Loucy (cell line): ENCODE results near the gene GZF1.
A peak's percentile ranks its signal among the peaks of the same experiment; 100 is the strongest.

Experiments used
- H2AFZ ChIP-seq: fragments of 200-600 bp; sonication (generic); 2 replicates; pipeline ENCODE4 v1.6.0; 2016; ENCODE audit warnings: antibody characterized with exemption, mild to moderate bottlenecking, low read length, moderate library complexity
- H3F3A ChIP-seq: fragments of 200-600 bp; 2 replicates; pipeline ENCODE4 v1.6.0; 2016; ENCODE audit warnings: antibody characterized with exemption, low read depth, mild to moderate bottlenecking
- H3K27me3 ChIP-seq: fragments of 200-600 bp; sonication (generic); 2 replicates; pipeline ENCODE4 v1.6.1; 2014; ENCODE audit warnings: low read length, mild to moderate bottlenecking; ENCODE audit not compliant: insufficient read depth, poor library complexity, severe bottlenecking
- H3K36me3 ChIP-seq: fragments of 200-600 bp; sonication (generic); 2 replicates; pipeline ENCODE4 v1.6.1; 2016; ENCODE audit warnings: low read length; ENCODE audit not compliant: insufficient read depth
- H3K4me1 ChIP-seq: fragments of 200-600 bp; sonication (generic); 2 replicates; pipeline ENCODE4 v1.5.1; 2014; ENCODE audit warnings: low read length, mild to moderate bottlenecking; ENCODE audit not compliant: insufficient read depth, poor library complexity, severe bottlenecking
- H3K4me2 ChIP-seq: fragments of 200-600 bp; sonication (generic); 2 replicates; pipeline ENCODE4 v1.6.0; 2014; ENCODE audit warnings: antibody characterized with exemption, low read length, low read depth, mild to moderate bottlenecking; ENCODE audit not compliant: poor library complexity, severe bottlenecking
- H3K4me3 ChIP-seq: fragments of 200-600 bp; sonication (generic); 2 replicates; pipeline ENCODE4 v1.5.1; 2014; ENCODE audit warnings: low read length, mild to moderate bottlenecking, mixed read lengths; ENCODE audit not compliant: poor library complexity, severe bottlenecking
- H3K79me2 ChIP-seq: fragments of 200-600 bp; sonication (generic); 2 replicates; pipeline ENCODE4 v1.6.1; 2014; ENCODE audit warnings: low read length; ENCODE audit not compliant: insufficient read depth
- H3K9ac ChIP-seq: fragments of 200-600 bp; sonication (generic); 2 replicates; pipeline ENCODE4 v1.6.0; 2014; ENCODE audit warnings: mild to moderate bottlenecking, low read depth, low read length, moderate library complexity; ENCODE audit not compliant: poor library complexity, severe bottlenecking
- H3K9me2 ChIP-seq: fragments of 200-600 bp; sonication (generic); replicated peaks from 2 replicates; pipeline ENCODE4 v1.6.1; 2016; ENCODE audit warnings: low read depth, low read length, mixed read lengths
- H3K9me3 ChIP-seq: fragments of 200-600 bp; sonication (generic); 2 replicates; pipeline ENCODE4 v1.6.1; 2014; ENCODE audit warnings: mild to moderate bottlenecking, antibody characterized with exemption, low read length, low read depth; ENCODE audit not compliant: insufficient read depth
- H4K20me1 ChIP-seq: fragments of 200-600 bp; sonication (generic); 2 replicates; pipeline ENCODE4 v1.6.0; 2014; ENCODE audit warnings: antibody characterized with exemption, low read length, mild to moderate bottlenecking; ENCODE audit not compliant: insufficient read depth, poor library complexity, severe bottlenecking
- EZH2phosphoT487 ChIP-seq: fragments of 200-600 bp; IDR thresholded peaks from 2 replicates; pipeline ENCODE4 v1.6.1; 2018; ENCODE audit warnings: antibody characterized with exemption, mild to moderate bottlenecking, moderate library complexity, borderline replicate concordance
- TF ChIP-seq, protein P1 (sequence below): fragments of 200-600 bp; sonication (generic); conservative IDR thresholded peaks from 2 replicates; pipeline ENCODE4 v1.5.1; 2014; ENCODE audit warnings: mild to moderate bottlenecking, antibody characterized with exemption, low read length

The GZF1 gene

DNA sequence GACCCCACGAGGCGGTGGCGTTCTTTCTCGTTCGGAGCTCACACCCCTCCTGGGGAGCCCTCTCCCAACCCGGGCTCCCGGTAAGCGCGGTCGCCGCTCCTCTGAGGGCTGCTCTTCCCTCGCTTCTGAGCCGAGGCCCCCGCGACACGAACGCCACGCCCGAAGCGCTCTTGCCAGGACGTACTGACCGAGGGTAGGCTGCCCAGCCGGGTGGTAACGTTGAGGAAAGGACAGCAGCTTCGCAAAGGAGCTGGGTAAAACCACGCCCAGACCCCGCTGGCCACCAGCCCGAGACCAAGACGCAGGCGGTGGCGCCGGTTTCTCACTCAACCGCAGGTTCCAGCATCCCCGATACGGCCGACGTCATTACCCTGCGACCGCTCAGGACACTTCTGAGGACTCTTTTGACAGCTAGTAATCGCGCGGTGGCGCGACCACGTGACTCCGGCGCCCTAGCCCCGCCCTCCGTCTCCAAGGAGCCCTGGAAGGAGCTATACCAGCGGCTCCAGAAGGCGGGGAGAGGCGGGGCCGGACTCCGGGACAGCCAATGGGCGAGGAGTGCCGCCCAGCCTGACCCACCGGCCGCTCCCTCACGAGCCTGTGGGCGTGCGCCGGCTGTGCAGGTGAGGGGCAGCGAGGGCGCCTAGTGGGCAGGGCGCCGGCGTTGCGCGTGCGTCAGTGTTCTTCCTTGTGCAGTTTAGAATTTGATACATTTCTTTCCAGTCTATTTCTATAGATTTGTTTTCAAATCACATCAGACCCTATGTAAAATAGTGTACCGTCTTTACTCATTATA is 4.0 kb upstream of the GZF1 start:
- TF ChIP-seq, protein P1, sequence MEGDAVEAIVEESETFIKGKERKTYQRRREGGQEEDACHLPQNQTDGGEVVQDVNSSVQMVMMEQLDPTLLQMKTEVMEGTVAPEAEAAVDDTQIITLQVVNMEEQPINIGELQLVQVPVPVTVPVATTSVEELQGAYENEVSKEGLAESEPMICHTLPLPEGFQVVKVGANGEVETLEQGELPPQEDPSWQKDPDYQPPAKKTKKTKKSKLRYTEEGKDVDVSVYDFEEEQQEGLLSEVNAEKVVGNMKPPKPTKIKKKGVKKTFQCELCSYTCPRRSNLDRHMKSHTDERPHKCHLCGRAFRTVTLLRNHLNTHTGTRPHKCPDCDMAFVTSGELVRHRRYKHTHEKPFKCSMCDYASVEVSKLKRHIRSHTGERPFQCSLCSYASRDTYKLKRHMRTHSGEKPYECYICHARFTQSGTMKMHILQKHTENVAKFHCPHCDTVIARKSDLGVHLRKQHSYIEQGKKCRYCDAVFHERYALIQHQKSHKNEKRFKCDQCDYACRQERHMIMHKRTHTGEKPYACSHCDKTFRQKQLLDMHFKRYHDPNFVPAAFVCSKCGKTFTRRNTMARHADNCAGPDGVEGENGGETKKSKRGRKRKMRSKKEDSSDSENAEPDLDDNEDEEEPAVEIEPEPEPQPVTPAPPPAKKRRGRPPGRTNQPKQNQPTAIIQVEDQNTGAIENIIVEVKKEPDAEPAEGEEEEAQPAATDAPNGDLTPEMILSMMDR, result no peak
- TF ChIP-seq EZH2phosphoT487, result no peak
- Histone ChIP-seq H2AFZ (peak overlapping the region; percentile 86), H3K79me2 (peaks cover 42% of the 10 kb centered on the region), H3K9me3 (no peaks in the 10 kb centered on the region), H3K4me1 (peaks cover 34% of the 10 kb centered on the region), H3K36me3 (peaks cover 13% of the 10 kb centered on the region; the same call in 1 of the 2 replicates), H3K9ac (peak overlapping the region; percentile 84), H3K27me3 (no peaks in the 10 kb centered on the region), H3K9me2 (no peaks in the 10 kb centered on the region), H3F3A (peaks cover 3% of the 10 kb centered on the region; the same call in 1 of the 2 replicates), H4K20me1 (peaks cover 24% of the 10 kb centered on the region), H3K4me2 (peak overlapping the region; percentile 94), H3K4me3 (peak overlapping the region; percentile 79)

DNA sequence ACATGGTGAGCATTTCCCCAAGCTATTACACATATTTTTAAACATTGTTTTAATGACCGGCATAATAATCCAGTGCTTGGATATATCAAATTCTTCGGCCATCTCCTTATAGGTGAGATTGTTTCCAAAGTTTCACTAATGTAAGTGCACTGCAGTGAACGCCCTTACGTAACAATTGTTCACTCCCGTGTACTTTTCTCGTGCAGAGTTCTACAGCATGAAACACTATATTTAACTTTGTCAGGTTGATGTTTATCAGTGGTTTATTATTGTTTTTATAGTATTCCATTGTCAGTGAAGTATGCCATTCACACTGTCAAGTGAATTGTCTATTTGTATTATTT is 3.4 kb upstream of the GZF1 start:
- Histone ChIP-seq H3K4me1 (peaks cover 35% of the 10 kb centered on the region), H3F3A (peaks cover 3% of the 10 kb centered on the region; the same call in 1 of the 2 replicates), H3K36me3 (peaks cover 13% of the 10 kb centered on the region; the same call in 1 of the 2 replicates), H3K9ac (peak overlapping the region; percentile 64), H3K79me2 (peaks cover 42% of the 10 kb centered on the region), H4K20me1 (peaks cover 25% of the 10 kb centered on the region), H3K9me2 (no peaks in the 10 kb centered on the region), H3K4me3 (peak overlapping the region; percentile 79), H3K27me3 (no peaks in the 10 kb centered on the region), H2AFZ (peak overlapping the region; percentile 86), H3K4me2 (peak overlapping the region; percentile 92), H3K9me3 (no peaks in the 10 kb centered on the region)
- TF ChIP-seq EZH2phosphoT487, result no peak
- TF ChIP-seq, protein P1, result no peak

DNA sequence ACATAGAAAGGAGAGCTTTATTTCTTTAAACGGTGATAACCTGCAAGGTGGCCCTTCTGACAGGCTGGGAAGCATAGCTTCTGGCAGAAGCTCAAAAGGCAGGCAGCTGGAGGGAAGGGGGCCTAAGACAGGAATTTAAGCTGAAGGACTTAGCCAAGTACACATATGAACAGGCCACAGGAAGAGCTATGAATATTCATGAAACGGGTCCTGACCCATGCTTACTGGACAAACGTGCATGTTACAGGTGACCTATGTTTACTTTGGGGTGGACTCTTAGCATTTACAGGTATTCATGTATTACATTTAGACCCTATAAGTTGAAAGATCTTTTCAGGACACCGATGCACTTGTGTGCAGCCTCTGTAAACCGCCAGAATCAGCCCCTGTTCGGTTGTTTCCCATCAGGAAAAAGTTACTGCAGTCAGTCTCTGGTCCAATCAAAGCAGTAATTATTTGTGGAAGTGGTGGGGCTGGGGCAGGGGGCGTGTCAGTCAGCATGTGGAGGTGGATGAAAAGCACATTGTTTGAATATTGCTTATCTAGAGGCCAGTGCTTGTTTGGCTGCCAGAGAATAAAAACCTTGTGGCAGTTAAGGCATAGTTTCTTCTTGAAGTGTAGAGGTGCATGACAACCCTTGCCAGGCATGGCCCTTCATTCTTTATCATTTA is 2.9 kb upstream of the GZF1 start:
- peak overlapping the region; percentile 79 for H3K4me3 ChIP-seq
- H3K36me3 ChIP-seq, result peaks cover 11% of the 10 kb centered on the region; the same call in 1 of the 2 replicates
- peak overlapping the region; percentile 64 for H3K9ac ChIP-seq
- H3K79me2 ChIP-seq, result peaks cover 42% of the 10 kb centered on the region
- peaks cover 3% of the 10 kb centered on the region; the same call in 1 of the 2 replicates for H3F3A ChIP-seq
- peaks cover 26% of the 10 kb centered on the region for H4K20me1 ChIP-seq
- H3K4me1 ChIP-seq, result peaks cover 38% of the 10 kb centered on the region
- TF ChIP-seq, protein P1, result no peak
- no peak for TF ChIP-seq EZH2phosphoT487
- H3K27me3 ChIP-seq, result no peaks in the 10 kb centered on the region
- H3K4me2 ChIP-seq, result peak overlapping the region; percentile 92
- no peaks in the 10 kb centered on the region for H3K9me3 ChIP-seq
- H2AFZ ChIP-seq, result no peak overlapping the region
- no peaks in the 10 kb centered on the region for H3K9me2 ChIP-seq
